HG03135 (cell line): ENCODE results near the gene MYEOV.

ENCODE experiments used
- ATAC-seq: cut with Tn5 transposase; IDR thresholded peaks from one replicate; pipeline ENCODE4 v1.9.1; 2021; ENCODE audit warnings: mild to moderate bottlenecking, moderate library complexity; ENCODE audit not compliant: unreplicated experiment

MYEOV gene

GRCh38 chr11:69265210-69265609, 28.7 kb upstream of the MYEOV start:
- no peak for ATAC-seq

GRCh38 chr11:69265911-69266510, 27.9 kb upstream of the MYEOV start:
- ATAC-seq = no peak

GRCh38 chr11:69267395-69267805, 26.6 kb upstream of the MYEOV start:
- ATAC-seq = no peak

GRCh38 chr11:69268911-69269310, 25.0 kb upstream of the MYEOV start:
- no peak for ATAC-seq

DNA sequence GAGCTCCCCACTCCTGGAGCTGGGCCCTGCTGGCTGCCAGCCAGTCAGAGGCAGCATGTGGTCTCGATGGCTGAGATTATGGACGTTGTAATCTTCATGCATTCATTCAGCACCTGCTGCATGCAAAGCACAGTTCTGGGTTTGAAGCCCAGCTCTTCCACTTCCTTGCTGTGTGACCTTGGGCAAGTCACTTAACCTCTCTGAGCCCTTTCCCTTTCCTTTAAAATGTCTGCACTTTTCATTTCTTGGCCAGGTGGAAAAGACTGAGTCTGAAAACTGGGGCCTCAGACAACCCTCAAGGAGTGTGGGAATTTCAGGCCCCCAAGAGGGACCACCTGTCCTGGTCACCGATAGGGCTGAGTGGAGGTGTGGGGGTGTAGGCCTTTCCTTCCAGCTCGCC, 24.6 kb upstream of the MYEOV start:
- ATAC-seq = no peak

GRCh38 chr11:69269926-69270697, 23.8 kb upstream of the MYEOV start:
- ATAC-seq = no peak

- no peak for ATAC-seq
These were observed 23.0 kb upstream of the MYEOV start for GRCh38 chr11:69270941-69271340.

DNA sequence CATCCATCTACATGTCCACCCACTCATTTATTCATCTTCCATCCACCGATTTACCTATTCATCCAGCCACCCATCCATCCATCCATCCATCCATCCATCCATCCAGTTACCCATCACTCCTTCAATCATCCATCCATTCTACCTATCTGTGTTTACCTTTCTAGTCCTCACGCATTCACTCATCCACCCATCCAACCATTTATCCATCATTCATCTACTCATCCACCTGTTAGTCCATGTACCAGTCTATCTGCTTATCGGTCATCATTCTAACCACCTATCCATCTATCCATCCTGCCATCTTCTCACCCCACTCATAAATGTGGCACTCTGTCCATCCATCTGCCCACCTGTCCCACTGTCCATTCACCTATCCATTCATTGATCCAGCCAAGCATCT, 21.9 kb upstream of the MYEOV start:
- no peak for ATAC-seq

- ATAC-seq = no peak
These were observed 21.0 kb upstream of the MYEOV start for GRCh38 chr11:69272831-69273485.

DNA sequence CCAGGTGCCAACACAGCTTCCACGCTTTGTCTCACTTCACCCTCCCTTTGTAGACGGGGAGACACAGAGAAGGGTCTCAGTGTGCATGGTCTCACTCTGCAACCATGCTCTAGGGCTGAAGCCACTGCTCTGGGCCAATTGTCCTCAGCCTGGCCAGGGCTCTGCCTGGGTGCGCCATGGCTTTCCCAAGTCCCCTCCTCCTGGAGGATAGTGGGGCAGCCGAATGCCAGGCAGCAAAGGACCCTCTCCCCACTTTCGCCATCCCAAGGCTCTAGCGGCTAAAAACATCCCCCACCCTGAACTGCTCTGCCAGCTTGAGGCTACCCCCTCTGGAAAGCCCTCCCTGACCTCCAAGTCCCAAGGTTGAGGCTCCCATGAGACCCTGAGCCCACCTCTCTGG, 20.4 kb upstream of the MYEOV start:
- no peak for ATAC-seq

DNA sequence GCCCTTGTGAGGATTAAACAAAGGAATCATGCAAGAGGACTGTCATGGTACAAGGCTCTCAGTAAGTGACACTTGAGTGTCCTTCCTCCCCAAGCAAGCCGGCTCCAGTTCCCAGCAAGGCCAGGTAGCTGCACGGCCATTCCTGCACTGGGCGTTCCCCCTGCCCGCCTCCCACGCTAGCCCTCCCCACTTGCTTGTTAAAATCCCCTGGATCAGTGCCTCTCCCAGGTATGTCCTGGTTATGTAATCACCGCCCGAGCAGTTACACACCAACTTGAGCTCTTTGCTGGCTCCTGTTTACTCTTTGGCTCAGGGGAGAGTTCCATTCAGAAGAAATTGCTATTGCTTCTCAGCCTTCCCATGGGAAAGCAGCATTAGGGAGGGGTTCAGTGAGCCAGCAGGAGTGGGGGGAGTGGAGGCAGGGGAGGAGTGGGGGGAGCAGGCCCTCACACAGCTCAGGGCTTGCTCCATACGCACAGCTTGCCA, 19.4 kb upstream of the MYEOV start:
- no peak for ATAC-seq

DNA sequence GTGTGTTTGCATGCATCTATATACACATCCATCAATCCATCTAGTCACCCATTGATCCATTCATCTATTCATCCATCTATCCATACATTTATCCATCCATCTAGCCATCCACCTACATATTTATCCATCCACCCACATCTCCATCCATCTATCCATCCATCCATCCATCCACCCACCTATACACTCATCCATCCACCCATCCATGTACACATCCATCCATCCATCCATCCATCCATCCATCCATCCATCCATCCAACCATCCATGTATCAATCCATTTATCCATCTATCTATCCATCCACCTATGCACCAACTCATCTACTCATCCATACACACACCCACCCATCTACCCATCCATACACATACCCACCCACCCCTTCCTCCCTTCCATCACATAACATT, 18.8 kb upstream of the MYEOV start:
- ATAC-seq = no peak

DNA sequence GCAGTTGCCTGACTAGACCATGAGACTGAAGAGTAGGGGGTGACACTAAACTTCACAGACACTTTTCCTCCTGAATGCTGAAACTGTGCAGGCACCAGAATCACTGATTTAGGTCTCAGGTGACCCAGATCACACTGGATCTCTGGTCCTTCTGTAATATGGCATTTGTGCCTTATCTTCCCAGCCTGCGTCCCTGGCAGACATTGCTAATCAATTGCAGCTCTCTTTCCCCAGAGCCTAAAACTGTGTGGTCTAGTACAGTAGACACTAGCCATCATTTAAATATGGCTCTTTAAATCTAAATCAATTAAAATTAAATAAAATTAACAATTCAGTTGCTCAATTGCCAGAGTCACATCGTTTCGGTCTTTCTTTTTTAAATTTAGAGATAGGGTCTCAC, 17.8 kb upstream of the MYEOV start:
- no peak for ATAC-seq

GRCh38 chr11:69277074-69277809, 16.7 kb upstream of the MYEOV start:
- no peak for ATAC-seq

DNA sequence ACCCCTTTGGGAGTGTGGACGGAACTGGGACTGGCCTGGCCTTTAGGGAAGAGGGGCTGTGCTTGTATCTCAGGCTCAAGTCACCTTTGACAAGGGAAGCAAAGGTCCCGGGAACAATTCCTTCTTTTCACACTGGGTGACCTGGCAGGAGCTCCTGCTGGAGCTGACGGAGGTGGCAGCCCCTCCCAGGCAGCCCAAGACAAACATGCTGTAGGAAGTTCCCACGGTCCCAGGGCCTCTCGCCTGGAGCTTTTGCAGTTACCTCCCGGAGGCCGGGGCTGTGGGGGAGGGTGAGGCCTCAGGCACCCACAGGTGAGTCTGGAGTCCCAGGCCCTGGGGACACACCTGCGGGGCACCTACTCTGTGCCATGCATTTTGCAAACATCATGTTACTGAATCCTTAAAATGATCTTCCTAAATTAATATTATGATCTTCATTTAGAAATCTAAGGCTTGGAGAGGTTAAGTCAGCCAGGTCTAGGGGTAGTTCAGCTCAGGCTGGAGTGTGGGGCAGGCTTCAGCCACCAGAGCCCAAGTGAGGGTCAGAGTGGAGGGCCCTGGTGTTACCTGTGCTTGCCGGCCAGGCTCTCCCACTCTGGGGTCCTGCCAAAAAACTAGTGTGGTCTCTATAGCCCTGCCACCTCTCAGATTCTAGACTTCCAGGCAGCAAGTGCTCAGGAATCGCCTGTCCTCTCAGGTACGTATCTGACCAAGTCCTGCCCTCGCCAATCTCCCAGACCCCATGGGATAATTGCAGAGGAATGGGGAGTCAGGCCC, 15.7 kb upstream of the MYEOV start:
- no peak for ATAC-seq

GRCh38 chr11:69280451-69280850, 13.5 kb upstream of the MYEOV start:
- ATAC-seq = no peak

GRCh38 chr11:69280994-69281393, 13.0 kb upstream of the MYEOV start:
- ATAC-seq = no peak

- no peak for ATAC-seq
These were observed 10.5 kb upstream of the MYEOV start for GRCh38 chr11:69283446-69283845.

GRCh38 chr11:69284081-69284511, 9.9 kb upstream of the MYEOV start:
- no peak for ATAC-seq

GRCh38 chr11:69285091-69285490, 8.9 kb upstream of the MYEOV start:
- no peak for ATAC-seq

GRCh38 chr11:69285766-69286165, 8.2 kb upstream of the MYEOV start:
- no peak for ATAC-seq
